SK-N-SH (cell line): ENCODE measurements around the gene HECW1. TPM values are rescaled to one million over a fixed set of nuclear protein-coding genes. Genes with fewer than 3 reads are reported as not detected.

Experiments used
- CTCF ChIA-PET: fragments of 300-600, 350-600 bp; formaldehyde crosslinking; extraction: SDS; loops from one replicate; lab custom pipeline; 2021; lab: Yijun Ruan, JAX
- POLR2A ChIA-PET: fragments of 350-600 bp; sonication (Branson Sonifier 250); formaldehyde crosslinking; extraction: SDS; loops from one replicate; lab custom pipeline; 2020; ENCODE audit warnings: antibody characterized with exemption, inconsistent platforms; lab: Yijun Ruan, JAX
- DNase-seq: peaks from one replicate; pipeline ENCODE4 v3.0.0; 2012
- H2AFZ ChIP-seq: fragments of 200-600 bp; sonication (generic); 2 replicates; pipeline ENCODE4 v1.8.1; 2016; ENCODE audit warnings: antibody characterized with exemption, mild to moderate bottlenecking, low read depth
- H3F3A ChIP-seq: fragments of 200-600 bp; sonication (generic); replicated peaks from 2 replicates; pipeline ENCODE3; 2016; ENCODE audit warnings: antibody characterized with exemption, mild to moderate bottlenecking; ENCODE audit not compliant: insufficient read depth
- H3K27ac ChIP-seq, 2 experiments: fragments of 200-500 bp in 1 of 2; fragments of 200-600 bp in 1 of 2; sonication (Bioruptor generic) in 1 of 2; sonication (generic), shearing (Covaris generic) in 1 of 2; 2 replicates each; pipeline versions ENCODE4 v1.5.1 to v1.6.1; 2014 to 2016; ENCODE audit warnings: low read depth in 2 of 2, inconsistent platforms in 1 of 2, low read length in 1 of 2, mild to moderate bottlenecking in 1 of 2, mixed read lengths in 1 of 2
- H3K27me3 ChIP-seq: fragments of 200-600 bp; sonication (generic), shearing (Covaris generic); 2 replicates; pipeline ENCODE4 v1.6.1; 2016; ENCODE audit warnings: mixed run types; ENCODE audit not compliant: insufficient read depth
- H3K36me3 ChIP-seq, 2 experiments: fragments of 200-500 bp in 1 of 2; fragments of 200-600 bp in 1 of 2; sonication (Bioruptor generic) in 1 of 2; sonication (generic) in 1 of 2; replicated peaks in 1 of 2; 2 replicates each; pipeline versions ENCODE3 to v1.5.1; 2014 to 2016; ENCODE audit warnings: low read length in 1 of 2, mild to moderate bottlenecking in 1 of 2; ENCODE audit not compliant: insufficient read depth in 2 of 2, control insufficient read depth in 1 of 2
- H3K4me1 ChIP-seq, 2 experiments: fragments of 200-500 bp in 1 of 2; fragments of 200-600 bp in 1 of 2; sonication (Bioruptor generic) in 1 of 2; sonication (generic), shearing (Covaris generic) in 1 of 2; 2 replicates each; pipeline versions ENCODE4 v1.5.1 to v1.6.1; 2014 to 2016; ENCODE audit warnings: low read depth in 1 of 2, low read length in 1 of 2, mixed run types in 1 of 2; ENCODE audit not compliant: insufficient read depth in 2 of 2, control insufficient read depth in 1 of 2
- H3K4me2 ChIP-seq: fragments of 200-600 bp; sonication (generic), shearing (Covaris generic); 2 replicates; pipeline ENCODE4 v1.6.1; 2017; ENCODE audit warnings: mixed run types
- H3K4me3 ChIP-seq, 2 experiments: fragments of 200-500 bp in 1 of 2; fragments of 200-600 bp in 1 of 2; sonication (Bioruptor generic) in 1 of 2; sonication (generic), shearing (Covaris generic) in 1 of 2; 2 replicates each; pipeline versions ENCODE4 v1.5.1 to v1.8.1; 2014 to 2016; ENCODE audit warnings: low read depth in 2 of 2, inconsistent platforms in 1 of 2, low read length in 1 of 2, mild to moderate bottlenecking in 1 of 2, mixed read lengths in 1 of 2, moderate library complexity in 1 of 2
- H3K79me2 ChIP-seq: fragments of 200-600 bp; sonication (generic); 2 replicates; pipeline ENCODE4 v1.8.1; 2017; ENCODE audit warnings: mild to moderate bottlenecking; ENCODE audit not compliant: insufficient read depth
- H3K9ac ChIP-seq: fragments of 200-600 bp; sonication (generic); 2 replicates; pipeline ENCODE4 v1.6.1; 2017; ENCODE audit warnings: mixed run types
- H3K9me2 ChIP-seq: fragments of 200-600 bp; sonication (generic); 2 replicates; pipeline ENCODE4 v1.6.1; 2017; ENCODE audit warnings: mixed run types
- H3K9me3 ChIP-seq: fragments of 200-600 bp; sonication (generic); 2 replicates; pipeline ENCODE4 v1.6.1; 2017; ENCODE audit warnings: mixed run types, mild to moderate bottlenecking, moderate library complexity
- H4K20me1 ChIP-seq: fragments of 200-600 bp; sonication (generic); 2 replicates; pipeline ENCODE4 v1.6.1; 2017; ENCODE audit warnings: mild to moderate bottlenecking, mixed run types; ENCODE audit not compliant: insufficient read depth
- EZH2phosphoT487 ChIP-seq: fragments of 200-600 bp; sonication (generic); IDR thresholded peaks from 2 replicates; pipeline ENCODE4 v1.6.1; 2017; ENCODE audit warnings: low read depth, mixed run types, mild to moderate bottlenecking, antibody characterized with exemption, moderate library complexity, borderline replicate concordance
- FOXM1 ChIP-seq: IDR thresholded peaks from 2 replicates; pipeline ENCODE4 v1.4.0; 2012; ENCODE audit warnings: low read depth, mild to moderate bottlenecking
- JUND ChIP-seq: IDR thresholded peaks from 2 replicates; pipeline ENCODE4 v1.4.0; 2012
- MEF2A ChIP-seq: IDR thresholded peaks from 2 replicates; pipeline ENCODE4 v1.4.0; 2012; ENCODE audit warnings: low read depth, borderline replicate concordance
- NRF1 ChIP-seq: IDR thresholded peaks from 2 replicates; pipeline ENCODE4 v1.6.1; 2012; ENCODE audit warnings: low read depth, mild to moderate bottlenecking, low read length
- PBX3 ChIP-seq: IDR thresholded peaks from 2 replicates; pipeline ENCODE4; 2012
- RAD21 ChIP-seq: IDR thresholded peaks from 2 replicates; pipeline ENCODE4 v1.6.1; 2012; ENCODE audit warnings: mild to moderate bottlenecking, low read length
- RFX5 ChIP-seq: IDR thresholded peaks from 2 replicates; pipeline ENCODE4 v1.6.1; 2012; ENCODE audit warnings: mild to moderate bottlenecking, improper control_type of control experiment, low read length
- RXRA ChIP-seq: IDR thresholded peaks from 2 replicates; pipeline ENCODE4 v1.4.0; 2012; ENCODE audit warnings: low read depth, mild to moderate bottlenecking, borderline replicate concordance
- SIN3A ChIP-seq: IDR thresholded peaks from 2 replicates; pipeline ENCODE4 v1.6.1; 2012; ENCODE audit warnings: low read depth, mild to moderate bottlenecking, low read length, moderate library complexity, borderline replicate concordance
- TCF12 ChIP-seq: IDR thresholded peaks from 2 replicates; pipeline ENCODE4 v1.4.0; 2012
- TEAD4 ChIP-seq: IDR thresholded peaks from 2 replicates; pipeline ENCODE4 v1.4.0; 2012; ENCODE audit warnings: mild to moderate bottlenecking, borderline replicate concordance; ENCODE audit not compliant: insufficient read depth
- YY1 ChIP-seq: IDR thresholded peaks from 2 replicates; pipeline ENCODE4 v1.4.0; 2012; ENCODE audit warnings: low read depth, mild to moderate bottlenecking
- ZBTB33 ChIP-seq: IDR thresholded peaks from 2 replicates; pipeline ENCODE4 v1.4.0; 2012; ENCODE audit warnings: low read depth, borderline replicate concordance
- WGBS: methylation state at CpG from one replicate; pipeline ENCODE4 v1.1.6; 2017; ENCODE audit warnings: low lambda C conversion rate; 5-methylcytosine and 5-hydroxymethylcytosine counted together
- polyA plus RNA-seq, 3 experiments: library from polyadenylated mRNA; depleted of rRNA; stranded (reverse); fragments of >200 nt; gene quantifications; 2 replicates each; pipeline ENCODE4 v1.2.3, GENCODE V29; 2012
- TF ChIP-seq, protein P1 (sequence below): IDR thresholded peaks from 2 replicates; pipeline ENCODE4 v1.4.0; 2012; ENCODE audit warnings: low read depth, borderline replicate concordance
- TF ChIP-seq, protein P2 (sequence below): IDR thresholded peaks from 2 replicates; pipeline ENCODE4 v1.4.0; 2012; ENCODE audit warnings: low read depth
- TF ChIP-seq, protein P3 (sequence below): fragments of 150-350 bp; IDR thresholded peaks from 2 replicates; pipeline ENCODE4 v1.6.1; 2017; ENCODE audit warnings: antibody characterized with exemption, low read length, low read depth, borderline replicate concordance

HECW1 gene
- polyA plus RNA-seq, 1 of the 3 experiments (the other 2 are of a cell fraction) = not detected

GRCh38 chr7:43540471-43540870 lies 428.0 kb downstream of the HECW1 start:
- H3K27me3 ChIP-seq = no peaks in the 10 kb centered on the region; the same call in none of the 2 replicates
- no peak overlapping the region for H3K9ac ChIP-seq
- H3K27ac ChIP-seq = no peak overlapping the region
- no peak for DNase-seq
- peaks cover 8% of the 10 kb centered on the region for H3F3A ChIP-seq
- H2AFZ ChIP-seq = no peak overlapping the region
- ChIA-PET POLR2A (no interaction called here), CTCF (interaction anchor here (2.4 kb wide), 1 partner anchor 42 kb away, joined by 18 read pairs; the partner anchor contains the start of gene STK17A)
- H4K20me1 ChIP-seq = no peaks in the 10 kb centered on the region
- H3K4me2 ChIP-seq = no peak overlapping the region
- H3K36me3 ChIP-seq = no peaks in the 10 kb centered on the region
- 60% methylated on average over 3 of the region's 3 CpGs for WGBS
- no peak overlapping the region for H3K4me3 ChIP-seq
- H3K79me2 ChIP-seq = no peaks in the 10 kb centered on the region
- no peak for TF ChIP-seq NRF1
- TF ChIP-seq TEAD4 = no peak
- TF ChIP-seq, protein P1, sequence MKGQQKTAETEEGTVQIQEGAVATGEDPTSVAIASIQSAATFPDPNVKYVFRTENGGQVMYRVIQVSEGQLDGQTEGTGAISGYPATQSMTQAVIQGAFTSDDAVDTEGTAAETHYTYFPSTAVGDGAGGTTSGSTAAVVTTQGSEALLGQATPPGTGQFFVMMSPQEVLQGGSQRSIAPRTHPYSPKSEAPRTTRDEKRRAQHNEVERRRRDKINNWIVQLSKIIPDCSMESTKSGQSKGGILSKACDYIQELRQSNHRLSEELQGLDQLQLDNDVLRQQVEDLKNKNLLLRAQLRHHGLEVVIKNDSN = no peak
- TF ChIP-seq FOXM1 = no peak
- TF ChIP-seq MEF2A = no peak
- peaks cover 6 to 7% of the 10 kb centered on the region in 2 experiments; a peak in 3 of 4 replicates for H3K4me1 ChIP-seq
- no peaks in the 10 kb centered on the region for H3K9me3 ChIP-seq
- H3K9me2 ChIP-seq = no peaks in the 10 kb centered on the region

DNA sequence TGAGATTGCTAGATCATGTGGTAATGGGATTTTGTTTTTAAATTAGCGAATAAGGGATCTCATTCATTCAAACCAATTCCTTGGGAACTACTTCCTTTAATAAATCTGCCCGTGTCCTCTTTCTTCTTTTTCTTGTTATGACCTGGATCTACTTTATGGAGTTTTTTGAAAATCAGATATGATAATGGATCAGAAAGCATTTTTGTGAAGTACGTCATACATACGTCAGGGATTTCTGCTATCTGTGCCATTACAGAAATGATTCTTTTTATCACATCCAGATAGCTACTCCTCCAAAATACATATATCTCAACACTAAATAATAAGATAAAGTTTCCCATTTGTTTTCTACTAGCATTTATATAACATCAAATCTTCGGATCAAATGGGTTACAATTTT lies 430.3 kb downstream of the HECW1 start:
- no peak overlapping the region for H3K27ac ChIP-seq
- H3K27me3 ChIP-seq = peaks cover 9% of the 10 kb centered on the region
- H3K36me3 ChIP-seq = no peaks in the 10 kb centered on the region
- TF ChIP-seq EZH2phosphoT487 = no peak
- no peak for TF ChIP-seq RFX5
- POLR2A ChIA-PET = no interaction called here
- no peak overlapping the region for H3K4me3 ChIP-seq
- no peaks in the 10 kb centered on the region for H3F3A ChIP-seq
- H3K4me2 ChIP-seq = no peak overlapping the region
- 69% methylated on average over 5 of the region's 5 CpGs for WGBS
- no peaks in the 10 kb centered on the region; a peak in 1 of 4 replicates for H3K4me1 ChIP-seq
- no peak for DNase-seq
- no peaks in the 10 kb centered on the region for H3K79me2 ChIP-seq
- H3K9me2 ChIP-seq = no peaks in the 10 kb centered on the region
- no peaks in the 10 kb centered on the region for H3K9me3 ChIP-seq
- no peak overlapping the region for H2AFZ ChIP-seq
- no peaks in the 10 kb centered on the region for H4K20me1 ChIP-seq
- CTCF ChIA-PET = no interaction called here
- H3K9ac ChIP-seq = no peak overlapping the region

DNA sequence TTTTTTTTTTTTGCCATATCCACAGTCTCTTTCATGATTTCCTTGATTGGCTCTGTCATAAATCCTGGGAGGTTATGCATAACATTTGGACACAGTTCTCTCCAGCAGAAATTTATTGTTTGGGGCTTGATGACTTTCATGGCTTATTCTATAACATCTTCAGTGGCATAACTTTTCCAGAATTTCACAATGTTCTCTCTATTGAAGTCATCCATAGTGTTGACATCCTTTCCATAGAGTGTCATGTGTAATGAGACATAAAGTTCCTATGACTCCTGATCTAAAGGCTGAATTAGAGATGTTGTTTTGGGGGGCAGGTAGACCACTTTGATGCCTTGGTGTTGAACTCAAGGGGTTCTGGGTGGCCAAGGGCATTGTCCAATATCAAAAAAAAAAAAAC lies 433.8 kb downstream of the HECW1 start:
- Histone ChIP-seq H3F3A (no peaks in the 10 kb centered on the region), H3K9ac (no peak overlapping the region), H3K4me2 (no peak overlapping the region), H3K9me2 (no peaks in the 10 kb centered on the region), H3K4me1 (no peaks in the 10 kb centered on the region), H3K27me3 (peaks cover 32% of the 10 kb centered on the region; the same call in 1 of the 2 replicates), H3K4me3 (no peak overlapping the region), H3K79me2 (no peaks in the 10 kb centered on the region), H4K20me1 (no peaks in the 10 kb centered on the region), H3K9me3 (no peaks in the 10 kb centered on the region), H3K27ac (no peak overlapping the region), H2AFZ (no peak overlapping the region), H3K36me3 (no peaks in the 10 kb centered on the region)
- ChIA-PET CTCF (interaction anchor here (1.1 kb wide), 1 partner anchor 36 kb away, joined by 5 read pairs; the partner anchor contains the start of gene STK17A), POLR2A (no interaction called here)
- no peak for DNase-seq
- TF ChIP-seq NRF1 = no peak
- TF ChIP-seq JUND = no peak
- TF ChIP-seq, protein P1 = no peak
- TF ChIP-seq RXRA = no peak
- no peak for TF ChIP-seq ZBTB33
- TF ChIP-seq YY1 = no peak
- no peak for TF ChIP-seq SIN3A
- TF ChIP-seq, protein P2, sequence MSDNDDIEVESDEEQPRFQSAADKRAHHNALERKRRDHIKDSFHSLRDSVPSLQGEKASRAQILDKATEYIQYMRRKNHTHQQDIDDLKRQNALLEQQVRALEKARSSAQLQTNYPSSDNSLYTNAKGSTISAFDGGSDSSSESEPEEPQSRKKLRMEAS = no peak
- no peak for TF ChIP-seq RAD21
- TF ChIP-seq TCF12 = no peak
- TF ChIP-seq PBX3 = no peak
- TF ChIP-seq, protein P3, sequence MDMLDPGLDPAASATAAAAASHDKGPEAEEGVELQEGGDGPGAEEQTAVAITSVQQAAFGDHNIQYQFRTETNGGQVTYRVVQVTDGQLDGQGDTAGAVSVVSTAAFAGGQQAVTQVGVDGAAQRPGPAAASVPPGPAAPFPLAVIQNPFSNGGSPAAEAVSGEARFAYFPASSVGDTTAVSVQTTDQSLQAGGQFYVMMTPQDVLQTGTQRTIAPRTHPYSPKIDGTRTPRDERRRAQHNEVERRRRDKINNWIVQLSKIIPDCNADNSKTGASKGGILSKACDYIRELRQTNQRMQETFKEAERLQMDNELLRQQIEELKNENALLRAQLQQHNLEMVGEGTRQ = no peak
- no peak for TF ChIP-seq EZH2phosphoT487
